ENCODE measurements around the gene FAT1.

Gene FAT1

GRCh38 chr4:186606591-186606992, 117.1 kb downstream of the FAT1 start:
- no peak for DNase-seq (ENCODE audit: low spot score)

GRCh38 chr4:186605261-186605865, 118.3 kb downstream of the FAT1 start:
- no peak for DNase-seq (ENCODE audit: low spot score)

DNA sequence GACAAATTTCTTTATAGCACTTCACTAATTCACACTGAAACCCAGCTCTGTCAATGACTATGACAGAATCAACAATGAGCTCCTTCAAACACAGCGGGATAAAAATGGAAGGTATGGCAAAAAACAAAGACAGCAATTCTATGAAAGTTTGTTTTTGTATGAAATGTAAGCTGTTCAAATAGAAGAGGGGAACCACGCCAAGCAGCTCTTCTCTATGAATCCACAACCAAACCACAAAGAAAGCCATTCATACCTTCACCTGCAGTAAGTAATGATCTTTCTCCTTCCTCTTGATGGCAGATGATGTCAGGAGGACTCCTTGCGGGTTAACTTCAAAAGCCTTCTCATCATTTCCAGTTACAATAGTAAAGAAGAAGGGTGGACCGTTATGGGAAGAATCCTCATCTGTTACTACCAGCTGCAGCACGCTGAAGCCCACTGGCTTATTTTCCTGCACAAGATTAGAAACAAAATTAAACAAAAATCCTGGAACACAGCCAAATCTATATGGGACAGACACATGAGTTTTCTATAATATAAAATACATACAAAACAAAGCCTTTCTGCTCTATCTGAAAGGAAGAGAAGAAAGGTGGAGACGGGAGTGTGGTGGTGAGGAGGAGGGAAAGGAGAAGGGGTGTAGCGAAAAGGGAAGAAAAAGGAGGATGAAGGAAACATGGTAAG, 119.4 kb downstream of the FAT1 start:
- no peak for DNase-seq (ENCODE audit: low spot score)

GRCh38 chr4:186602978-186603377, 120.7 kb downstream of the FAT1 start:
- DNase-seq (ENCODE audit: low spot score): no peak

GRCh38 chr4:186599483-186599882, 124.2 kb downstream of the FAT1 start:
- DNase-seq (ENCODE audit: low spot score): no peak

GRCh38 chr4:186598686-186599085, 125.0 kb downstream of the FAT1 start:
- DNase-seq (ENCODE audit: low spot score): no peak

GRCh38 chr4:186596850-186597390, 126.7 kb downstream of the FAT1 start:
- no peak for DNase-seq (ENCODE audit: low spot score)

GRCh38 chr4:186596346-186596745, 127.3 kb downstream of the FAT1 start:
- DNase-seq (ENCODE audit: low spot score): no peak

DNA sequence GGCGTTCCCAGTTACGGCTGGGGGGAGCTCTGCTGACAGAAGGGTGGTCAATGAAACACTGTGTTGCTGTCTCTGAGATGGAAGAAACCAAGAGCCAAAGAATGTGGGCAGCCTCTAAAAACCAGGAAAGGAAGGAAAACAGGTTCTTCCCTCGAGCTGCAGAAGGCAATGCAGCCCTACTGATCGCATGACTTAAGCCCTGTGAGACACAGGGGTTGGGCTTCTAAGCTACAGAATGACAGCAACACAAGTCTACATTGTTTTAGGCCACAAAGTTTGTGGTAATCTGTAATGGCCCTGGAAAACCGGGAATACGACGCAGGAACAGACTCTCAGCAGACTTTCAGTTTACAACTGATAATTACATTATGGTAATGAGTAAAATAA, 130.1 kb downstream of the FAT1 start:
- DNase-seq (ENCODE audit: low spot score): no peak

DNA sequence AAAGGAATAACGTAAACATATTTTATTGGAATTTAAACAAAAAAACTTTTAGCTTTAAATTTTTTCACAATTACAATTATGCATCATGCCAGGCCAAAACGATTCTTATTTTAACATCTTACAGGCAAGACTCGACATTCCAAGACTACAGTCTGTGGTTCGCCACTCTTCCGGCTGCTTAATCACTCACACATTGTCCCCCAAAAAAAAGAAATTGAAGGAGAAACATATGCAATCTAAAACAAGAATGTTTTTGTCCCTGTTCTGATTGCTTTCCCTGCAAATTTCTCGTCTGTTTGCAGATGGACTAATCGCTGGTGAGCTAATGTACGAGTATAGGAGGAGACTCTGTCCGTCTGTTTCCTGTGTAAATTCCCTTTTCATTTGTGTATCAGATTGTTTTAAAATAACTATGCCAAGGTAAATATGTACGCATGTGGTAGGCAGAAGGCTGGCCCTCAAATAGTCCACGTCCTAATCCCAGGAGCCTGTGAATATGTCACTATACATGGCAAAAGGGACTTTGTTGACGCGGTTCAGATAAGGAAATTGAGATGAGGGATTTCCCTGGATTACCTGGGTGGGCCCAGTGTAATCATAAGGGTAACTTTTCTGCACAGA, 130.6 kb downstream of the FAT1 start:
- DNase-seq (ENCODE audit: low spot score): no peak

- DNase-seq (ENCODE audit: low spot score): no peak
Observed at GRCh38 chr4:186592445-186592844, 131.2 kb downstream of the FAT1 start.

- DNase-seq (ENCODE audit: low spot score): no peak
Observed at GRCh38 chr4:186591651-186592050, 132.0 kb downstream of the FAT1 start.

- DNase-seq (ENCODE audit: low spot score): no peak
Observed at GRCh38 chr4:186588503-186588902, 135.2 kb downstream of the FAT1 start.

DNA sequence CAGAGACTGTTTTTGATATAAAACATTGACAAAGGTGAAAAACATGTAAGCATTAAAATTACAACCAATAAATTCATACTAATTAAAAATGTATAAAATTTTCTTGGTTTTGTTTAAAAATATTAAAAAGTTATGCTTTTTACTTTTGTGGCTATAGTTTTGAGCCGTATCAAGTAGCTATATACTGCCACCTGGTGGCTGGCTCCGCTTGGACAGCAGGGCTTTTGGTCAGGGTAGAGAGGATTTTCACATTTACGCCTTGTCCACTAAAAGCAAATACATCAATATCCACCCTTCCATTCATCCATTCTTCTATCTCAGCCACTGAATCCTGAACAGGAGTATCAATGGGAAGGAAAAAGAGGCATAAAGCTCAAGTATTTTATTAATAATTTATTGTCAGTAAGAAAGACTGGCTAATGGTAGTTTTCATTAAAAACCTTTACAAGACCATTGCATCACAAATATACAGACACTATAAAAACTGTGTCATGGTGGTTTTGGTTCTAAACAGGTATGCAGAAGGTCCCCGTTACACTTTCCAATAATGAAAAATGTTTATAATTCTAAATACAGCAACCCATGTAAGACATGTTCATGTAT, 136.1 kb downstream of the FAT1 start:
- peak; percentile 36 for DNase-seq (ENCODE audit: low spot score)

- DNase-seq (ENCODE audit: low spot score): no peak
Observed at GRCh38 chr4:186586205-186586604, 137.5 kb downstream of the FAT1 start.

GRCh38 chr4:186584912-186585311, 138.7 kb downstream of the FAT1 start:
- no peak for DNase-seq (ENCODE audit: low spot score)

DNA sequence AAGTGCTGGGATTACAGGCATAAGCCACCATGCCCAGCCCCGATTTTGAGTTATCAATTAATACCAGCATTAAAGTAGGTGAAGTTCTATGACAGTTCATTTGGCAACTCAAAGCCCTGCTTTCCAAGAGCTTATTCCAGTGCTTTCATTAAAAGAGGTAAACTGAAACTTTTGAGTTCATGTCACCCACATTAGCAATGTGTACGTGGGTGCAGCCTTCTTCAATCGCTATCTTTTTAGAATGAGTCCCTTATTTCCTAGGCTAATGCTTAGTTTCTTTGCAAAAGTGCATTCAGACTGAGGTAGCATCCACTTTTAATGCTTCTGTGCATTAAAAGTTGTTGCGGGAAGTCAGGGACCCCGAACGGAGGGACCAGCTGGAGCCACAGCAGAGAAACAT, 142.2 kb downstream of the FAT1 start:
- DNase-seq (ENCODE audit: low spot score): no peak

DNA sequence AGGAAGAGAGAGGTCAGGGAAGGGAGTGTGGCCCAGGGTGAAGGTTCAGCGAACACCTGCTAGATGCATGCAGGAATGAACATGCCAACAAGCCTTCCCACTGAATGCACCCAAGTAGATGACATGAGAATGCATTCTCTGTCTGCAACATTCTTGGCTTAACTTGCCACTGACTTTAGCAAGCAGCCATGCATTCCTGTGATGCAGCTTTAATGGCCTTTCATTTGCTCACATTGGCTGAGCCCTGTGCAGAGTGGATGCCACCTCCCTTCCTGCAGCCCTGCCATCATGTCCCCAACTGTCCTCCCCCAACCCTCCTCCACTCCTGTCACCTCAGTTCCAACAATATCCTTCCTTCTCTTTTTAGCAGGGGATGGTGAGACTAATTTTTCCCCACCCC, 143.0 kb downstream of the FAT1 start:
- no peak for DNase-seq (ENCODE audit: low spot score)

DNA sequence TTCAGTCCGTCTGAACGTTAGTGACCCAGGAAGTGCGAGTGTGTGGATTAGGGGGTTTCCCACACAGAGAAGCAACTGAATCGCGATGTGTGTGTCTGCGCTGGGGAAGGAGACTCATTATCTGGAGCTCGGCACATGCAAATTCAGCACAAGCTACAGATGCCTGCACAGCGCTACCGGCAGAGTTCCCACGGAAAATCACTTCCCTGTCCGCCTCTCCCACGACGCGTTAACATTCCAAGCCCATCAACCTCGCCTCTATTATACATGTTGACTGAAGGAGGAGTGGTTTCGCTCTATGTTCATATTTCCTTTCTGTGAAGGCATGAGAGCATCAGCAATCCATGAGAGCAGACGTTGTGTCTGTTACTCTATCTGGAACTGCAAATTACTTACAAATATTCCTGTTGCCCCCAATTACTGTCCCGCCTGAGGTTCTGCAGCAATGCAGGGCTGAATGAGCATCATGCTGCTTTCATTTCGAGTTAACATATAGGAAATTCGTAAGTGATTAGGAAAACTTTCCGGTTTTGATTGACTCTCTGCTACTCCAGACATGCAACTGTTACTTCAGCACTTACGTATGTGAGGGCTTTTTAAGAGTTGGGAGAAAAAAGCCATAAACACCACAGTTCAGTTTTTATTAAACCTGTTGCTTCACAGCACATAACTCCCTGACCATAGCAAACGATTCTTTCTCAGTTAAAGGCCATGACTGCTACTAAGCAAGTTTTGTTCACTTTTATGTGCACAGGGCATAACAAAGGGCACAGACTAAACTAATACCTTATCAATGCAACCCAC, 153.3 kb downstream of the FAT1 start:
- DNase-seq (ENCODE audit: low spot score): no peak

GRCh38 chr4:186569533-186570192, 154.0 kb downstream of the FAT1 start:
- DNase-seq (ENCODE audit: low spot score): no peak

DNA sequence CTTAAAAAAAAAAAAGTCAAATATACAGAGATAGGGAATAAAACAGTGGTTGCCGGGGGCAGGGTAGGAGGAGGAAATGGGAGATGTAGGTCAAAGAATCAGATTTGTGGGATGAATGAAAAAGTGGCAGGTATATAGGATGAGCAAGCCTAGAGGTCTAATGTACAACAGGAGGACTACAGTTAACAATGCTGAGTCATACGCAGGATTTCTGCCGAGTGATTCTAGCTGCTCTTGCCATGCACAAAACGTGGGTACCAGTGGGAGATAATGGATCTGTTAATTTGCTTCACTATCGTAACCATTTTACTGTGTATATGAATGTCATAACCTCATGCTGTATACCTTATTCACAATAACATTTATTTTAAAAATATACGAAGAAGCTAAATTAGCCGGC, 157.6 kb downstream of the FAT1 start:
- DNase-seq (ENCODE audit: low spot score): no peak

GRCh38 chr4:186563761-186564160, 159.9 kb downstream of the FAT1 start:
- no peak for DNase-seq (ENCODE audit: low spot score)

Data from hematopoietic multipotent progenitor cell treated with erythropoietin and hydrocortisone succinate and interleukin-3 and kit ligand, for 15 days (in vitro differentiated cells).